Breast epithelium (tissue), 4 donors: Measurements from ENCODE around the gene CDK6. TPM values are rescaled to one million over a fixed set of nuclear protein-coding genes. Genes with fewer than 3 reads are reported as not detected.

ENCODE experiments used
- DNase-seq, 2 donors: peaks; one replicate each; pipeline ENCODE4 v3.0.0-alpha.2; 2019; ENCODE audit warnings: low spot score in 2 of 2
- H3K27ac ChIP-seq, 2 donors: fragments of 200-600 bp; sonication (generic) in 1 of 2; one replicate each; pipeline ENCODE4 v1.5.1; 2016 to 2019; ENCODE audit warnings: mild to moderate bottlenecking in 1 of 2
- H3K27me3 ChIP-seq, 2 donors: fragments of 200-600 bp; sonication (generic) in 1 of 2; one replicate each; pipeline versions ENCODE4 v1.5.1 to v1.6.0; 2017 to 2019; ENCODE audit warnings: control low read depth in 1 of 2, mild to moderate bottlenecking in 1 of 2
- H3K36me3 ChIP-seq: fragments of 200-600 bp; one replicate; pipeline ENCODE4 v1.5.1; 2019
- H3K4me1 ChIP-seq, 2 donors: fragments of 200-600 bp; sonication (generic); one replicate each; pipeline ENCODE4 v1.5.1; 2016 to 2019; ENCODE audit warnings: control low read depth in 1 of 2
- H3K4me3 ChIP-seq, 3 donors: fragments of 200-600 bp; sonication (generic); 1 replicate in 2 of 3; 2 replicates in 1 of 3; pipeline ENCODE4 v1.5.1; 2016 to 2019; ENCODE audit warnings: mild to moderate bottlenecking in 3 of 3, moderate library complexity in 2 of 3
- H3K9me3 ChIP-seq, 2 donors: fragments of 200-600 bp; sonication (generic) in 1 of 2; one replicate each; pipeline ENCODE4 v1.5.1; 2016 to 2019; ENCODE audit warnings: control low read depth in 1 of 2
- POLR2A ChIP-seq: fragments of 450-650 bp; IDR thresholded peaks from one replicate; pipeline ENCODE4 v1.6.1; 2016; ENCODE audit warnings: antibody characterized with exemption, mild to moderate bottlenecking, moderate library complexity
- POLR2AphosphoS5 ChIP-seq, 3 donors: sonication (generic); formaldehyde crosslinking; IDR thresholded peaks; one replicate each; pipeline ENCODE4 v1.6.1; 2017; ENCODE audit warnings: antibody characterized with exemption in 3 of 3
- intact Hi-C: fragments of 100-400 bp; cut with DNase I; formaldehyde crosslinking; loops from one replicate; pipeline ENCODE4 v1.15.1; 2023; ENCODE audit warnings: low total_unique reads
- total RNA-seq, 3 donors: library from RNA; depleted of rRNA; stranded (reverse); fragments of >200 nt; gene quantifications; one replicate each; pipeline ENCODE4 v1.1.0, GENCODE V29; 2016
- TF ChIP-seq, protein P1 (sequence below), 3 donors: fragments of 450-650 bp; IDR thresholded peaks; one replicate each; pipeline ENCODE4 v1.5.1; 2016 to 2017; ENCODE audit warnings: antibody characterized with exemption in 3 of 3, mild to moderate bottlenecking in 3 of 3, moderate library complexity in 3 of 3

Gene CDK6
- total RNA-seq, 3 donors from 2014 or later, result 12.8 to 26.2 (median 23.6) TPM

DNA sequence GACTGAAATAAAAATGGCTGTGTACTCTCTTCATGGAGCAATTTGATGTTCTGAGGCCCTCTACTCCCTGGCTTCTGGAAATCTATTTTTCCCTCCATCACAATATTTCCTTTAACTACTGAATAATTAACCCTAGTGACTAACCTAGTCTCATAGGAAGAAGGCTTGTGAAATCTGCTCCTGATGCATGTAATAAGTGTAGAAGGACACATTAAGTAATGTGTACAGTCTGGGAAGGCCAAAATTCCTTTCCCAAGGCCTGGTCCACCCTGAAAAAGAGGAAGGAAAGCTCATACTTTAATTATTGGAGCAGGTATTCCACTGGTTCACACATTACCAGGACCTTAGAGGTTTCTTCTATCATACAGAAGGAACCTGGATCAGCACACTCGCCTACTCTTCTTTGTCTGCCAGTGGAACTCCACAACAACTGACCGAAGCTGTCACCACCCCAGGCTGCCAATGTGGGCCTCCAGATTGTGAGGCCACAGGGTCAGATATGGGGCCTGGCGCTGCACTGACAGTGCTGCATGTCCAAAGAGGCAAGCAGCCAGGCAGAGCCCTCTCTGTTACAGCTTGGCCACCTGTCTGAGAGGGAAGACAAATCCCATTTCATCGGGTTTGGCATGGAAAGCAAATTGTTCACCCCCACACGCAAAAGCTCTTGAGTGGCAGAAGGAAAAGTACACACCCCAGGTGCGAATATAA lies 191.8 kb downstream of the CDK6 start:
- DNase-seq, result no peak
- TF ChIP-seq POLR2A (no peak), POLR2AphosphoS5 (IDR thresholded peaks at IDR 0.05) (no peak)
- TF ChIP-seq, protein P1, sequence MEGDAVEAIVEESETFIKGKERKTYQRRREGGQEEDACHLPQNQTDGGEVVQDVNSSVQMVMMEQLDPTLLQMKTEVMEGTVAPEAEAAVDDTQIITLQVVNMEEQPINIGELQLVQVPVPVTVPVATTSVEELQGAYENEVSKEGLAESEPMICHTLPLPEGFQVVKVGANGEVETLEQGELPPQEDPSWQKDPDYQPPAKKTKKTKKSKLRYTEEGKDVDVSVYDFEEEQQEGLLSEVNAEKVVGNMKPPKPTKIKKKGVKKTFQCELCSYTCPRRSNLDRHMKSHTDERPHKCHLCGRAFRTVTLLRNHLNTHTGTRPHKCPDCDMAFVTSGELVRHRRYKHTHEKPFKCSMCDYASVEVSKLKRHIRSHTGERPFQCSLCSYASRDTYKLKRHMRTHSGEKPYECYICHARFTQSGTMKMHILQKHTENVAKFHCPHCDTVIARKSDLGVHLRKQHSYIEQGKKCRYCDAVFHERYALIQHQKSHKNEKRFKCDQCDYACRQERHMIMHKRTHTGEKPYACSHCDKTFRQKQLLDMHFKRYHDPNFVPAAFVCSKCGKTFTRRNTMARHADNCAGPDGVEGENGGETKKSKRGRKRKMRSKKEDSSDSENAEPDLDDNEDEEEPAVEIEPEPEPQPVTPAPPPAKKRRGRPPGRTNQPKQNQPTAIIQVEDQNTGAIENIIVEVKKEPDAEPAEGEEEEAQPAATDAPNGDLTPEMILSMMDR (IDR thresholded peaks at IDR 0.05), result no peak
- Histone ChIP-seq H3K36me3 (no peaks in the 10 kb centered on the region), H3K9me3 (no peaks in the 10 kb centered on the region), H3K4me1 (no peaks in the 10 kb centered on the region), H3K4me3 (no peak overlapping the region), H3K27ac (no peak overlapping the region), H3K27me3 (no peaks in the 10 kb centered on the region)
- intact Hi-C loops, result no loop called here

DNA sequence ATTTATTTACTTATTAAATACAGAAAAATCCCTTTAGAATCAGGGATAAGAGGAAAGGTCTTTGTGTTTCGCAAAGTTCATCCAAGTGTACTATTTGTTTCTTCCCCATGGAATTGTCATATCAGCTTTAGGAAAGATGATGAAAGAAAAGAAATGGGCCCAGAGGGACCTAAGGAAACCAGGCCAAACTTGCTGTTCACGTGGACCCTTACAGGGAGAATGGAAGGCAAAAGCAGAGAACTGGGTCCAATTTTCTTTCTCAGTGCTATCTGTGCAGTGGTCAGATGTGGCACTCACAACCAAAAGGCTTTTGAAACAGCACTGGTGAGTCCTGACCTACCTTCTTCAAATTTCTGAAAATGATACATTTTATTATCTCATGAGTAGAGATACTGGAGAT lies 192.6 kb downstream of the CDK6 start:
- DNase-seq, result no peak
- Histone ChIP-seq H3K4me1 (no peaks in the 10 kb centered on the region), H3K4me3 (no peak overlapping the region), H3K36me3 (no peaks in the 10 kb centered on the region), H3K9me3 (no peaks in the 10 kb centered on the region), H3K27ac (no peak overlapping the region), H3K27me3 (no peaks in the 10 kb centered on the region)
- TF ChIP-seq, protein P1 (IDR thresholded peaks at IDR 0.05), result no peak
- no peak for TF ChIP-seq POLR2A
- TF ChIP-seq POLR2AphosphoS5 (IDR thresholded peaks at IDR 0.05), result no peak
- intact Hi-C loops, result no loop called here

DNA sequence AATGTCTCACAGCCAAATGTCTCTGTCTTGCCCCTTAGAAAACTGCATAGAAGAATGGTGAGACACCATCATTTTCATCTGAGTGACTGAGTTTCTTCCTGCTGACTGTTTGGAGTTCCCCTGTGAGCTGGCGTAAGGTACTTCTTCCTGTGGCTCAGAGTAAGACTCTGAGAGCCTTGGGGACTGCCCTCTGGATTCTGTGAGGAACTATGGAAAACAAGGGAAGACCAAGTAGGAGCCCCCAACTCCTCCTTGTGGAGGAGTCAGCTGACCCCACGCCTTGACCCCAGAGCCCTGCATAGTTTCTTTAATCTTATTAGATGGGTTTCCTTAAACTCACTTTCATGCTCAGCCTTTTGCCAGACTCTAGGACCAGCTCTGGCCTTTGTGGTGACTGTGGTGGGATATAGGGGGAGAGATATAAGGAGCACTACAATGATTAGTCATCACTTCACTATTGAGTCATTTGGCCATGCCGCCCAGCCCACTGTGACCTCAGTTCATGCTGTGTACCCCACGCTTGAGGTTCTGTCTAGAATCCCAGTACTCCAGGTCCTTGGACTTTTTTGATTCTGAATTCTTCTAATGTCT lies 194.4 kb downstream of the CDK6 start:
- Histone ChIP-seq H3K9me3 (no peaks in the 10 kb centered on the region), H3K27me3 (no peaks in the 10 kb centered on the region), H3K36me3 (no peaks in the 10 kb centered on the region), H3K4me1 (no peaks in the 10 kb centered on the region), H3K4me3 (no peak overlapping the region), H3K27ac (no peak overlapping the region)
- TF ChIP-seq, protein P1 (IDR thresholded peaks at IDR 0.05), result no peak
- TF ChIP-seq POLR2AphosphoS5 (IDR thresholded peaks at IDR 0.05) (no peak), POLR2A (no peak)
- DNase-seq, result no peak
- intact Hi-C loops, result no loop called here

DNA sequence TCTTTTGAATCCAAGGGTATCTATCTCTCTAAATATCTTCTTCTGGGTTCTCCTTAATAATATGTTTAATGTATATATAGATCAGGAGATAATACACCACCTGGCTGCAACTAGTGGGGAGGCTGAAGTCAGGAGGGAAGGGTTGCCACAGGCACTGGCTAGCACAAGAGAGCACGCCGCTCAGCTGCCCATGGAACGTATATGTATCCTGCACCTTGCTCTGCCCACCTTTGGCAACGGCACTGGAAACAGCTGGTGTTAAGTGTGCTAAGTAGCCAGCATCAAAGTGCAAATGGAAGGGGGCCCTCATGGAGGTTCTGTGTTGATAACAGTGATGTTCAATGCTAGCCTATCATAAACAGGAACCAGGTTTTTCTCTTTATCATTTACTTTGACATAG lies 196.4 kb downstream of the CDK6 start:
- TF ChIP-seq POLR2A, result no peak
- TF ChIP-seq POLR2AphosphoS5 (IDR thresholded peaks at IDR 0.05), result no peak
- TF ChIP-seq, protein P1 (IDR thresholded peaks at IDR 0.05), result no peak
- Histone ChIP-seq H3K9me3 (no peaks in the 10 kb centered on the region), H3K27me3 (no peaks in the 10 kb centered on the region), H3K4me3 (no peak overlapping the region), H3K27ac (no peak overlapping the region), H3K36me3 (no peaks in the 10 kb centered on the region), H3K4me1 (peaks cover 0 to 6% of the 10 kb centered on the region in 2 donors)
- DNase-seq, result no peak
- intact Hi-C loops, result loop anchor here (10.0 kb wide), 1 partner anchor 195 kb away; the partner anchor contains the start of gene CDK6

DNA sequence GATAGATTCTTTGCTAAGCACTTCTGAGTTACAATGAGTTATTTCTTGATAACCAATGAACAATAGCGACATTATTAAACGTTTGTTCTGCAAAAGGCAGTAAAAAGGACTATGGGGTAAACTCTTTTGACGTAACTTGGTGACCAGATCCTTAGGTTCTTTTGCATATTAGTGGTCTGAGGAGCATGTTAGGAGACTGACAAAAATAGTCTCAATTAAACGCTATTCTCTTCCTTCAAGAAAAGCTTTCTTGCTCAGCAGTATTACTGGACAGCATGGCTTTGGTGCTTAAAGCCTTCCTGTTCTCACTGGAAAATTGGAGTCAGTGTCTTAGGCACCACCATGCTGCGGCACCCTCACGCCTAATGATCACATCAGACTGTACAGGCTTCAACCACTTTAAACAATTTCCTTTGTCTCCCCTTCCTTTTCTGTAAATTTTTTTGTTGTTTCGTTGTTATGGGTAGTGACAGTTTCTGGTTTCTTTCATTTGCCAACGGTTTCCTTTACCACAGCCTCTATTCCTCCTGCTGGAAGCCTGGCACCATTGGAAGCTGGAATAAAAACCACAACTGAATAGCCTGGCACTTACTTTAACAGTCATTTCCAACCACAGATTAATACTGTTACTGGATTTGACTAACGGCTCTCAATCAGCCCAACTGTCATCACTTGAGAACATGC lies 197.0 kb downstream of the CDK6 start:
- Histone ChIP-seq H3K9me3 (no peaks in the 10 kb centered on the region), H3K4me3 (no peak overlapping the region), H3K27me3 (no peaks in the 10 kb centered on the region), H3K4me1 (peaks cover 0 to 10% of the 10 kb centered on the region in 2 donors), H3K27ac (no peak overlapping the region), H3K36me3 (no peaks in the 10 kb centered on the region)
- intact Hi-C loops, result loop anchor here (10.0 kb wide), 1 partner anchor 195 kb away; the partner anchor contains the start of gene CDK6
- no peak for TF ChIP-seq POLR2AphosphoS5 (IDR thresholded peaks at IDR 0.05)
- TF ChIP-seq, protein P1 (IDR thresholded peaks at IDR 0.05), result no peak
- TF ChIP-seq POLR2A, result no peak
- no peak for DNase-seq
